ENCODE measurements around the gene PASD1.
A peak's percentile ranks its signal among the peaks of the same experiment; 100 is the strongest.

PASD1 gene

GRCh38 chrX:151715752-151716151 lies 152.3 kb downstream of the PASD1 start, which contains the start of gene FATE1:
FATE1 (plus strand) TSS chrX:151716035; CDS start chrX:151716120, 85 bp downstream.
- TF ChIP-seq CTCF (IDR thresholded peaks at IDR 0.05; ENCODE audit: control insufficient read depth, insufficient read depth, low read depth, low read length, missing control alignments) = no peak

GRCh38 chrX:151722241-151722846 lies 158.9 kb downstream of the PASD1 start:
- DNase-seq (ENCODE audit: low read depth) = no peak

More at GRCh38 chrX:151715752-151716151, 152.3 kb downstream of the PASD1 start, which contains the start of gene FATE1:
- DNase-seq (ENCODE audit: low read depth) = no peak
- H3K4me3 ChIP-seq (ENCODE audit: control insufficient read depth, low read depth, low read length) = no peak within 1 kb of the TSS

GRCh38 chrX:151723156-151723760 lies 159.8 kb downstream of the PASD1 start:
- no peak for TF ChIP-seq CTCF (IDR thresholded peaks at IDR 0.05; ENCODE audit: control insufficient read depth, insufficient read depth, low read depth, low read length, missing control alignments)
- H3K4me3 ChIP-seq (ENCODE audit: control insufficient read depth, low read depth, low read length) = no peak overlapping the region
- DNase-seq (ENCODE audit: low read depth) = no peak

More at GRCh38 chrX:151722241-151722846, 158.9 kb downstream of the PASD1 start:
- TF ChIP-seq CTCF (IDR thresholded peaks at IDR 0.05; ENCODE audit: control insufficient read depth, insufficient read depth, low read depth, low read length, missing control alignments) = peak; percentile 60
- H3K4me3 ChIP-seq (ENCODE audit: control insufficient read depth, low read depth, low read length) = no peak overlapping the region

- no peak for TF ChIP-seq CTCF (IDR thresholded peaks at IDR 0.05; ENCODE audit: control insufficient read depth, insufficient read depth, low read depth, low read length, missing control alignments)
- no peak for DNase-seq (ENCODE audit: low read depth)
- H3K4me3 ChIP-seq (ENCODE audit: control insufficient read depth, low read depth, low read length) = no peak overlapping the region
These were observed 161.3 kb downstream of the PASD1 start for GRCh38 chrX:151724563-151725337.

GRCh38 chrX:151725338-151725614 lies 161.8 kb downstream of the PASD1 start:
- no peak for TF ChIP-seq CTCF (IDR thresholded peaks at IDR 0.05; ENCODE audit: control insufficient read depth, insufficient read depth, low read depth, low read length, missing control alignments)
- DNase-seq (ENCODE audit: low read depth) = no peak
- H3K4me3 ChIP-seq (ENCODE audit: control insufficient read depth, low read depth, low read length) = no peak overlapping the region

Measured in AG09309 (cell line).